Type B pancreatic cell (in vitro differentiated cells): ENCODE data around the gene PTTG1IP. TPM values are rescaled to one million over a fixed set of nuclear protein-coding genes. Genes with fewer than 3 reads are reported as not detected.

Source experiments
- DNase-seq: peaks from one replicate; pipeline ENCODE4 v3.0.0; 2021; ENCODE audit warnings: mixed read lengths; ENCODE audit not compliant: unreplicated experiment; ENCODE audit errors: extremely low spot score
- H3K27ac Mint-ChIP-seq: 2 replicates; pipeline ENCODE4 v1.8.0; 2021; ENCODE audit warnings: mild to moderate bottlenecking, mixed read lengths
- H3K27me3 Mint-ChIP-seq: 2 replicates; pipeline ENCODE4 v1.8.0; 2021; ENCODE audit warnings: mixed read lengths
- H3K36me3 Mint-ChIP-seq: 2 replicates; pipeline ENCODE4 v1.8.0; 2021; ENCODE audit warnings: mixed read lengths
- H3K4me1 Mint-ChIP-seq: one replicate; pipeline ENCODE4 v1.8.0; 2021; ENCODE audit warnings: mixed read lengths; ENCODE audit not compliant: unreplicated experiment
- H3K4me3 Mint-ChIP-seq: 2 replicates; pipeline ENCODE4 v1.8.0; 2021; ENCODE audit warnings: mild to moderate bottlenecking, mixed read lengths
- H3K9me3 Mint-ChIP-seq: 2 replicates; pipeline ENCODE4 v1.8.0; 2021; ENCODE audit warnings: mixed read lengths
- total RNA-seq: library from RNA; stranded (reverse); gene quantifications from 2 replicates; pipeline ENCODE4 v1.2.1, GENCODE V29; 2021; ENCODE audit warnings: low replicate concordance
- TF ChIP-seq, protein P1 (sequence below): fragments of 200-600 bp; sonication (generic); conservative IDR thresholded peaks from 2 replicates; pipeline ENCODE4 v1.5.0; 2021; ENCODE audit warnings: antibody characterized with exemption, mild to moderate bottlenecking

Gene PTTG1IP
- total RNA-seq, 1 donor from 2014 or later, result 168 TPM

GRCh38 chr21:44898851-44899767, 25.6 kb upstream of the PTTG1IP start:
- TF ChIP-seq, protein P1, sequence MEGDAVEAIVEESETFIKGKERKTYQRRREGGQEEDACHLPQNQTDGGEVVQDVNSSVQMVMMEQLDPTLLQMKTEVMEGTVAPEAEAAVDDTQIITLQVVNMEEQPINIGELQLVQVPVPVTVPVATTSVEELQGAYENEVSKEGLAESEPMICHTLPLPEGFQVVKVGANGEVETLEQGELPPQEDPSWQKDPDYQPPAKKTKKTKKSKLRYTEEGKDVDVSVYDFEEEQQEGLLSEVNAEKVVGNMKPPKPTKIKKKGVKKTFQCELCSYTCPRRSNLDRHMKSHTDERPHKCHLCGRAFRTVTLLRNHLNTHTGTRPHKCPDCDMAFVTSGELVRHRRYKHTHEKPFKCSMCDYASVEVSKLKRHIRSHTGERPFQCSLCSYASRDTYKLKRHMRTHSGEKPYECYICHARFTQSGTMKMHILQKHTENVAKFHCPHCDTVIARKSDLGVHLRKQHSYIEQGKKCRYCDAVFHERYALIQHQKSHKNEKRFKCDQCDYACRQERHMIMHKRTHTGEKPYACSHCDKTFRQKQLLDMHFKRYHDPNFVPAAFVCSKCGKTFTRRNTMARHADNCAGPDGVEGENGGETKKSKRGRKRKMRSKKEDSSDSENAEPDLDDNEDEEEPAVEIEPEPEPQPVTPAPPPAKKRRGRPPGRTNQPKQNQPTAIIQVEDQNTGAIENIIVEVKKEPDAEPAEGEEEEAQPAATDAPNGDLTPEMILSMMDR, result no peak
- Mint-ChIP-seq H3K4me1 (peaks cover 4% of the 10 kb centered on the region), H3K36me3 (no peaks in the 10 kb centered on the region), H3K4me3 (no peak overlapping the region), H3K27ac (no peak overlapping the region), H3K9me3 (no peaks in the 10 kb centered on the region), H3K27me3 (peaks cover 3% of the 10 kb centered on the region)
- DNase-seq, result no peak

DNA sequence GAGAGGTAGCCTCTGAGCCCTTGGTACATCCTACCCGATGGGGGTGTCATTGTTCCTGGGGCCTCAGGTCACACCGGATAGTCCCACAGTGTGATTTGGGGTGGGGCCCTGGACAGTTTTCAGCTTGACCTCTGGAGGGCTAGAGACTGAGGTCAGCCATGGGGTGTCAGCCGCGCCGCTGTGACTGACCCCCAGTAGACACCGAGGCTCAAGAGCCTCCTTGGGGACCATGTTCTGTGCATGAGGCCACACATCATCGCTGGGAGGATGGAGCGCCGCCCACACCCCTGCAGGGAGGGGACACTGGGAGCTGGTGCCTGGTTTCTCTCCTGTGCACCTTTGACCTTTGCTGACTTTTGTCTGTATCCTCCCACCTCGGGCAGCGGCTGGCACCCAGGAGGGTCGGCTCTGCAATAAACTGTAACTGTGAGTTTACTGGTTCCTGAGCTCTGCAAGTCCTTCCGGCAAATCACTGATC, 24.6 kb upstream of the PTTG1IP start:
- Mint-ChIP-seq H3K4me1 (peaks cover 4% of the 10 kb centered on the region), H3K27ac (no peak overlapping the region), H3K27me3 (peaks cover 12% of the 10 kb centered on the region), H3K36me3 (no peaks in the 10 kb centered on the region), H3K9me3 (no peaks in the 10 kb centered on the region), H3K4me3 (no peak overlapping the region)
- DNase-seq, result no peak
- TF ChIP-seq, protein P1, result no peak

GRCh38 chr21:44897326-44898010, 24.0 kb upstream of the PTTG1IP start:
- Mint-ChIP-seq H3K4me1 (peaks cover 4% of the 10 kb centered on the region), H3K36me3 (no peaks in the 10 kb centered on the region), H3K4me3 (no peak overlapping the region), H3K9me3 (no peaks in the 10 kb centered on the region), H3K27me3 (peaks cover 12% of the 10 kb centered on the region), H3K27ac (no peak overlapping the region)
- DNase-seq, result no peak
- TF ChIP-seq, protein P1, result no peak

GRCh38 chr21:44896561-44897286, 23.2 kb upstream of the PTTG1IP start:
- TF ChIP-seq, protein P1, result no peak
- H3K36me3 Mint-ChIP-seq, result no peaks in the 10 kb centered on the region
- peaks cover 12% of the 10 kb centered on the region for H3K27me3 Mint-ChIP-seq
- H3K9me3 Mint-ChIP-seq, result no peaks in the 10 kb centered on the region
- DNase-seq, result no peak
- H3K4me1 Mint-ChIP-seq, result peaks cover 4% of the 10 kb centered on the region
- no peak overlapping the region for H3K4me3 Mint-ChIP-seq
- H3K27ac Mint-ChIP-seq, result no peak overlapping the region

DNA sequence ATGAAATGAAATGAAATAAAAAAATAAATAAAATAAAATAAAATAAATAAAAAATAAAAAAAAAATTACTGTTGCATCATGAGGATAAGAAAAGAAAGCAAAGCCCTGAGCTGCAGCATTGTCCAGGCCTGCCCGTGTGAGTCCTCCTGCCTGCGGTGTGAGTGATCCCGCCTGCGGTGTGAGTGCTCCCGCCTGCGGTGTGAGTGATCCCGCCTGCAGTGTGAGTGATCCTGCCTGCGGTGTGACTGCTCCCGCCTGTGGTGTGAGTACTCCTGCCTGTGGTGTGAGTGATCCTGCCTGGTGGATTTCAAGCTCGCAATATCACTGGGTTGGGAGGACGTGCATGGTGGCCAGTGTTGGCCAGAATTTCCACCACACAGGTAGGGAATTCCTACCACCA, 22.4 kb upstream of the PTTG1IP start:
- peaks cover 4% of the 10 kb centered on the region for H3K4me1 Mint-ChIP-seq
- no peaks in the 10 kb centered on the region for H3K36me3 Mint-ChIP-seq
- DNase-seq, result no peak
- H3K27me3 Mint-ChIP-seq, result peaks cover 12% of the 10 kb centered on the region
- TF ChIP-seq, protein P1, result no peak
- H3K27ac Mint-ChIP-seq, result no peak overlapping the region
- no peaks in the 10 kb centered on the region for H3K9me3 Mint-ChIP-seq
- no peak overlapping the region for H3K4me3 Mint-ChIP-seq
